GM19239 (cell line): ENCODE measurements around the gene PRG2.
"Not testable (repeated sequence)": the region's sequence is repeated elsewhere in the genome, so short reads cannot be mapped to it uniquely, and the experiment has no call there.

ENCODE experiments used
- DNase-seq: peaks from one replicate; pipeline ENCODE4 v3.0.0; 2011; ENCODE audit warnings: low spot score; ENCODE audit not compliant: insufficient read length
- FAIRE-seq: peaks from 2 replicates; lab custom pipeline; 2011; peaks lifted over from hg19 to GRCh38; lab: Jason Lieb, UNC

PRG2 gene

GRCh38 chr11:57374966-57375365, 15.5 kb downstream of the PRG2 start:
- DNase-seq (no peak), FAIRE-seq (no peak)

- FAIRE-seq: no peak
- DNase-seq: no peak
Observed at GRCh38 chr11:57373146-57373545, 17.3 kb downstream of the PRG2 start.

- no peak for FAIRE-seq
Observed at GRCh38 chr11:57370941-57371340, 19.5 kb downstream of the PRG2 start.

GRCh38 chr11:57370251-57370650, 20.2 kb downstream of the PRG2 start:
- no peak for FAIRE-seq
- DNase-seq: no peak

More at GRCh38 chr11:57370941-57371340, 19.5 kb downstream of the PRG2 start:
- DNase-seq: no peak

GRCh38 chr11:57368845-57369232, 21.6 kb downstream of the PRG2 start:
- no peak for FAIRE-seq
- no peak for DNase-seq

GRCh38 chr11:57368106-57368844, 22.2 kb downstream of the PRG2 start:
- no peak for FAIRE-seq
- DNase-seq: no peak

GRCh38 chr11:57364851-57365660, 25.4 kb downstream of the PRG2 start:
- no peak for FAIRE-seq
- no peak for DNase-seq

- no peak for DNase-seq
- no peak for FAIRE-seq
Observed at GRCh38 chr11:57363131-57364080, 27.0 kb downstream of the PRG2 start.

GRCh38 chr11:57361926-57362325, 28.5 kb downstream of the PRG2 start:
- DNase-seq (no peak), FAIRE-seq (no peak)

GRCh38 chr11:57361420-57361819, 29.0 kb downstream of the PRG2 start:
- FAIRE-seq, DNase-seq: not testable (repeated sequence)

- FAIRE-seq (no peak), DNase-seq (no peak)
Observed at GRCh38 chr11:57360991-57361390, 29.5 kb downstream of the PRG2 start.

- DNase-seq (no peak), FAIRE-seq (no peak)
Observed at GRCh38 chr11:57359896-57360690, 30.4 kb downstream of the PRG2 start.

GRCh38 chr11:57359396-57359795, 31.1 kb downstream of the PRG2 start:
- FAIRE-seq (no peak), DNase-seq (no peak)

- DNase-seq: no peak
- FAIRE-seq: no peak
Observed at GRCh38 chr11:57358991-57359390, 31.5 kb downstream of the PRG2 start.

GRCh38 chr11:57358543-57358961, 31.9 kb downstream of the PRG2 start:
- DNase-seq (no peak), FAIRE-seq (no peak)

- FAIRE-seq (no peak), DNase-seq (no peak)
Observed at GRCh38 chr11:57357856-57358255, 32.6 kb downstream of the PRG2 start.

- FAIRE-seq: no peak
- no peak for DNase-seq
Observed at GRCh38 chr11:57357310-57357709, 33.1 kb downstream of the PRG2 start.

GRCh38 chr11:57356268-57356667, 34.2 kb downstream of the PRG2 start:
- DNase-seq: no peak

GRCh38 chr11:57354699-57355098, 35.8 kb downstream of the PRG2 start:
- DNase-seq: no peak
- no peak for FAIRE-seq

More at GRCh38 chr11:57356268-57356667, 34.2 kb downstream of the PRG2 start:
- no peak for FAIRE-seq

GRCh38 chr11:57353852-57354251, 36.6 kb downstream of the PRG2 start:
- no peak for DNase-seq
- FAIRE-seq: no peak
